GM23338 (cell line): ENCODE data around the gene CLASRP. TPM values are rescaled to one million over a fixed set of nuclear protein-coding genes. Genes with fewer than 3 reads are reported as not detected.

Experiments used
- ATAC-seq: fragments of 200-7000 bp; cut with Tn5 transposase; 3 replicates; pipeline ENCODE4 v1.9.1; 2020
- DNase-seq: peaks from one replicate; pipeline ENCODE4 v3.0.0-alpha.2; 2015; ENCODE audit warnings: low spot score
- H2AFZ ChIP-seq: fragments of 200-600 bp; sonication (generic); 2 replicates; pipeline ENCODE4 v1.8.0; 2016; ENCODE audit warnings: antibody characterized with exemption, mild to moderate bottlenecking, moderate library complexity
- H3F3A ChIP-seq: fragments of 200-600 bp; sonication (generic); replicated peaks from 2 replicates; pipeline ENCODE4 v1.8.0; 2017; ENCODE audit warnings: antibody characterized with exemption, mixed run types, low read depth
- H3K27ac ChIP-seq: fragments of 200-600 bp; sonication (generic); 2 replicates; pipeline ENCODE4 v1.6.1; 2016; ENCODE audit warnings: low read depth
- H3K27me3 ChIP-seq: fragments of 200-600 bp; sonication (generic); 2 replicates; pipeline ENCODE4 v1.8.0; 2016; ENCODE audit warnings: mild to moderate bottlenecking, mixed run types, moderate library complexity; ENCODE audit not compliant: insufficient read depth
- H3K36me3 ChIP-seq: fragments of 200-600 bp; sonication (generic); 2 replicates; pipeline ENCODE4 v1.8.0; 2016; ENCODE audit warnings: mild to moderate bottlenecking; ENCODE audit not compliant: insufficient read depth
- H3K4me1 ChIP-seq: fragments of 200-600 bp; sonication (generic); 2 replicates; pipeline ENCODE4 v1.8.0; 2016; ENCODE audit warnings: mild to moderate bottlenecking, moderate library complexity; ENCODE audit not compliant: insufficient read depth
- H3K4me2 ChIP-seq: fragments of 200-600 bp; sonication (generic); 2 replicates; pipeline ENCODE4 v1.7.1; 2017; ENCODE audit warnings: mixed run types
- H3K4me3 ChIP-seq: fragments of 200-600 bp; sonication (generic); 2 replicates; pipeline ENCODE4 v1.6.1; 2016; ENCODE audit warnings: mixed run types
- H3K79me2 ChIP-seq: fragments of 200-600 bp; sonication (generic); replicated peaks from 2 replicates; pipeline ENCODE4 v1.8.0; 2017; ENCODE audit warnings: mild to moderate bottlenecking; ENCODE audit not compliant: insufficient read depth
- H3K9me2 ChIP-seq: fragments of 200-600 bp; sonication (generic); 2 replicates; pipeline ENCODE4 v1.8.0; 2017; ENCODE audit not compliant: insufficient read depth
- H4K20me1 ChIP-seq: fragments of 200-600 bp; sonication (generic); replicated peaks from 2 replicates; pipeline ENCODE4 v1.8.0; 2017; ENCODE audit warnings: mild to moderate bottlenecking; ENCODE audit not compliant: insufficient read depth
- H3K27ac Mint-ChIP-seq: 2 replicates; pipeline ENCODE4 v1.8.0; 2020; ENCODE audit warnings: inconsistent platforms, mild to moderate bottlenecking, moderate library complexity, mixed read lengths
- H3K27me3 Mint-ChIP-seq: 3 replicates; pipeline ENCODE4 v1.8.0; 2022; ENCODE audit warnings: low read depth, mild to moderate bottlenecking, moderate library complexity, mixed read lengths, inconsistent platforms; ENCODE audit not compliant: insufficient read depth, poor library complexity
- H3K36me3 Mint-ChIP-seq: 3 replicates; pipeline ENCODE4 v1.8.0; 2021; ENCODE audit warnings: low read depth, mild to moderate bottlenecking, inconsistent platforms, moderate library complexity, mixed read lengths
- H3K4me1 Mint-ChIP-seq: 3 replicates; pipeline ENCODE4 v1.8.0; 2020; ENCODE audit warnings: mild to moderate bottlenecking, inconsistent platforms, mixed read lengths
- H3K4me3 Mint-ChIP-seq: 3 replicates; pipeline ENCODE4 v1.8.0; 2021; ENCODE audit warnings: moderate library complexity, mild to moderate bottlenecking, inconsistent platforms, mixed read lengths
- H3K9me3 Mint-ChIP-seq: 3 replicates; pipeline ENCODE4 v1.8.0; 2020; ENCODE audit warnings: moderate library complexity, mild to moderate bottlenecking, inconsistent platforms, mixed read lengths
- CREB1 ChIP-seq: fragments of 250-450 bp; sonication (Bioruptor Pico); IDR thresholded peaks from 2 replicates; pipeline ENCODE4 v1.5.0; 2020; ENCODE audit warnings: low read depth, mild to moderate bottlenecking, moderate library complexity
- EZH2 ChIP-seq: fragments of 200-600 bp; sonication (generic); IDR thresholded peaks from one replicate; pipeline ENCODE4 v1.8.0; 2017; ENCODE audit warnings: antibody characterized with exemption, mild to moderate bottlenecking, low read depth; ENCODE audit not compliant: unreplicated experiment
- EZH2phosphoT487 ChIP-seq: fragments of 200-600 bp; sonication (generic); IDR thresholded peaks from one replicate; pipeline ENCODE4 v1.8.1; 2018; ENCODE audit warnings: antibody characterized with exemption; ENCODE audit not compliant: unreplicated experiment
- JUNB ChIP-seq: IDR thresholded peaks from one replicate; pipeline ENCODE4 v1.6.1; 2016; ENCODE audit warnings: antibody characterized with exemption; ENCODE audit not compliant: unreplicated experiment
- NANOG ChIP-seq: IDR thresholded peaks from 2 replicates; pipeline ENCODE4 v1.6.1; 2016; ENCODE audit warnings: antibody characterized with exemption, borderline replicate concordance
- POLR2AphosphoS5 ChIP-seq: IDR thresholded peaks from 2 replicates; pipeline ENCODE4 v1.6.1; 2016; ENCODE audit warnings: antibody characterized with exemption, low read depth
- STAT1 ChIP-seq: IDR thresholded peaks from one replicate; pipeline ENCODE4 v1.6.1; 2016; ENCODE audit warnings: antibody characterized with exemption; ENCODE audit not compliant: unreplicated experiment
- ZNF331 ChIP-seq: fragments of 250-450 bp; sonication (Bioruptor Pico); IDR thresholded peaks from 2 replicates; pipeline ENCODE4 v1.5.0; 2020; ENCODE audit warnings: low read depth, mild to moderate bottlenecking, moderate library complexity
- polyA plus RNA-seq: library from polyadenylated mRNA; unstranded; fragments of >200 nt; fragmentation: Nextera tagmentation; extraction: Ambion mirVana; gene quantifications from 2 replicates; pipeline ENCODE4 v1.2.1, GENCODE V29; 2016
- total RNA-seq: library from RNA; depleted of rRNA; stranded (reverse); fragments of >200 nt; shearing (Covaris generic); gene quantifications from 2 replicates; pipeline ENCODE4 v1.2.3, GENCODE V29; 2014
- TF ChIP-seq, protein P1 (sequence below): fragments of 250-450 bp; sonication (Bioruptor Pico); IDR thresholded peaks from 2 replicates; pipeline ENCODE4 v1.5.0; 2020; ENCODE audit warnings: mild to moderate bottlenecking, moderate library complexity
- TF ChIP-seq, protein P2 (sequence below): IDR thresholded peaks from one replicate; pipeline ENCODE4 v1.6.1; 2018; ENCODE audit warnings: antibody characterized with exemption; ENCODE audit not compliant: unreplicated experiment
- TF ChIP-seq, protein P3 (sequence below): IDR thresholded peaks from 2 replicates; pipeline ENCODE4 v1.6.1; 2016; ENCODE audit warnings: antibody characterized with exemption
- TF ChIP-seq, protein P4 (sequence below), 2 experiments: fragments of 200-600 bp in 1 of 2; sonication (generic) in 1 of 2; conservative IDR thresholded peaks; 2 replicates each; pipeline versions ENCODE4 v1.5.1 to v1.6.1; 2016 to 2017; ENCODE audit warnings: antibody characterized with exemption in 2 of 2, low read depth in 2 of 2, mild to moderate bottlenecking in 2 of 2, moderate library complexity in 1 of 2

Gene CLASRP
- total and polyA plus RNA-seq, 2 experiments from 2014 or later, result 27.1 to 78.7 TPM

DNA sequence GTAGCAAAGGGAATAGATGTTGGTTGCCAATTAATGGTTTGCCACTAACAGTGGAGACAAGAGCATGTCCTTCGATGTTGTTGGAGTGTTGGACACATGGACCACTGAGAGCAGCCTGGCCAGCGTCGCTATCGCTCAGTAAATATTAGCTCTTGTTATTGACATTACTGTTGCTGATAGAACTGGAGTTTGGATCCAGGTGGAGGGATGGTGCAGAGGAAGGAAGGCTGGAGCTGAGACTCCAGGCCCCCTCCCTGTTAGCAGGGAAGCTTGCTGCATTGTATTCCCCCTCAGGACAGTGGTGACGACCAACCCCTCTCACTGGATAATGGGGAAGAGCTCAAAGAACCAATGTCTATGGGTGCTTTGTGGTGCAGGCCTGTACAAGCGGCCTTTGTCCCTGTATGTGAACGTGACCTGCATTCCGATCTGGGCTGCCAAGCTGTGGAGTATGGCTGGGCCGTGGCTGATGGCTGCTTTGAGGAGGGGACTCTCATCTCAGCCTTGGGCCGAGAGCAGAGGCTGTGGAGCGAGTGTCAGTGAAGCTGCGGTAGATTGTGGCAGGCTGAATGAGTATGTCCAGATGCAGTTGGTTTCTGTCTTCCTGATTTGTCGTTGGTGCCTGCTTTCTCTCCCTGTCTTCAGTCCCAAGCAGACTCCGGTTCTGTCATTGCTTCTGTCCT is 7.0 kb downstream of the CLASRP start:
- Mint-ChIP-seq H3K4me1 (no peaks in the 10 kb centered on the region), H3K4me3 (no peak overlapping the region), H3K36me3 (peaks cover 55% of the 10 kb centered on the region), H3K27ac (no peak overlapping the region), H3K27me3 (peaks cover 5% of the 10 kb centered on the region), H3K9me3 (no peaks in the 10 kb centered on the region)
- TF ChIP-seq, protein P1, sequence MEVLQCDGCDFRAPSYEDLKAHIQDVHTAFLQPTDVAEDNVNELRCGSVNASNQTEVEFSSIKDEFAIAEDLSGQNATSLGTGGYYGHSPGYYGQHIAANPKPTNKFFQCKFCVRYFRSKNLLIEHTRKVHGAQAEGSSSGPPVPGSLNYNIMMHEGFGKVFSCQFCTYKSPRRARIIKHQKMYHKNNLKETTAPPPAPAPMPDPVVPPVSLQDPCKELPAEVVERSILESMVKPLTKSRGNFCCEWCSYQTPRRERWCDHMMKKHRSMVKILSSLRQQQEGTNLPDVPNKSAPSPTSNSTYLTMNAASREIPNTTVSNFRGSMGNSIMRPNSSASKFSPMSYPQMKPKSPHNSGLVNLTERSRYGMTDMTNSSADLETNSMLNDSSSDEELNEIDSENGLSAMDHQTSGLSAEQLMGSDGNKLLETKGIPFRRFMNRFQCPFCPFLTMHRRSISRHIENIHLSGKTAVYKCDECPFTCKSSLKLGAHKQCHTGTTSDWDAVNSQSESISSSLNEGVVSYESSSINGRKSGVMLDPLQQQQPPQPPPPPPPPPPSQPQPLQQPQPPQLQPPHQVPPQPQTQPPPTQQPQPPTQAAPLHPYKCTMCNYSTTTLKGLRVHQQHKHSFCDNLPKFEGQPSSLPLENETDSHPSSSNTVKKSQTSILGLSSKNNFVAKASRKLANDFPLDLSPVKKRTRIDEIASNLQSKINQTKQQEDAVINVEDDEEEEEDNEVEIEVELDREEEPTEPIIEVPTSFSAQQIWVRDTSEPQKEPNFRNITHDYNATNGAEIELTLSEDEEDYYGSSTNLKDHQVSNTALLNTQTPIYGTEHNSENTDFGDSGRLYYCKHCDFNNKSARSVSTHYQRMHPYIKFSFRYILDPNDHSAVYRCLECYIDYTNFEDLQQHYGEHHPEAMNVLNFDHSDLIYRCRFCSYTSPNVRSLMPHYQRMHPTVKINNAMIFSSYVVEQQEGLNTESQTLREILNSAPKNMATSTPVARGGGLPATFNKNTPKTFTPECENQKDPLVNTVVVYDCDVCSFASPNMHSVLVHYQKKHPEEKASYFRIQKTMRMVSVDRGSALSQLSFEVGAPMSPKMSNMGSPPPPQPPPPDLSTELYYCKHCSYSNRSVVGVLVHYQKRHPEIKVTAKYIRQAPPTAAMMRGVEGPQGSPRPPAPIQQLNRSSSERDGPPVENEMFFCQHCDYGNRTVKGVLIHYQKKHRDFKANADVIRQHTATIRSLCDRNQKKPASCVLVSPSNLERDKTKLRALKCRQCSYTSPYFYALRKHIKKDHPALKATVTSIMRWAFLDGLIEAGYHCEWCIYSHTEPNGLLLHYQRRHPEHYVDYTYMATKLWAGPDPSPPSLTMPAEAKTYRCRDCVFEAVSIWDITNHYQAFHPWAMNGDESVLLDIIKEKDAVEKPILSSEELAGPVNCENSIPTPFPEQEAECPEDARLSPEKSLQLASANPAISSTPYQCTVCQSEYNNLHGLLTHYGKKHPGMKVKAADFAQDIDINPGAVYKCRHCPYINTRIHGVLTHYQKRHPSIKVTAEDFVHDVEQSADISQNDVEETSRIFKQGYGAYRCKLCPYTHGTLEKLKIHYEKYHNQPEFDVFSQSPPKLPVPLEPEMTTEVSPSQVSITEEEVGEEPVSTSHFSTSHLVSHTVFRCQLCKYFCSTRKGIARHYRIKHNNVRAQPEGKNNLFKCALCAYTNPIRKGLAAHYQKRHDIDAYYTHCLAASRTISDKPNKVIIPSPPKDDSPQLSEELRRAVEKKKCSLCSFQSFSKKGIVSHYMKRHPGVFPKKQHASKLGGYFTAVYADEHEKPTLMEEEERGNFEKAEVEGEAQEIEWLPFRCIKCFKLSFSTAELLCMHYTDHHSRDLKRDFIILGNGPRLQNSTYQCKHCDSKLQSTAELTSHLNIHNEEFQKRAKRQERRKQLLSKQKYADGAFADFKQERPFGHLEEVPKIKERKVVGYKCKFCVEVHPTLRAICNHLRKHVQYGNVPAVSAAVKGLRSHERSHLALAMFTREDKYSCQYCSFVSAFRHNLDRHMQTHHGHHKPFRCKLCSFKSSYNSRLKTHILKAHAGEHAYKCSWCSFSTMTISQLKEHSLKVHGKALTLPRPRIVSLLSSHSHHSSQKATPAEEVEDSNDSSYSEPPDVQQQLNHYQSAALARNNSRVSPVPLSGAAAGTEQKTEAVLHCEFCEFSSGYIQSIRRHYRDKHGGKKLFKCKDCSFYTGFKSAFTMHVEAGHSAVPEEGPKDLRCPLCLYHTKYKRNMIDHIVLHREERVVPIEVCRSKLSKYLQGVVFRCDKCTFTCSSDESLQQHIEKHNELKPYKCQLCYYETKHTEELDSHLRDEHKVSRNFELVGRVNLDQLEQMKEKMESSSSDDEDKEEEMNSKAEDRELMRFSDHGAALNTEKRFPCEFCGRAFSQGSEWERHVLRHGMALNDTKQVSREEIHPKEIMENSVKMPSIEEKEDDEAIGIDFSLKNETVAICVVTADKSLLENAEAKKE (CRISPR knock-in tag), result no peak
- TF ChIP-seq NANOG (no peak), EZH2phosphoT487 (no peak), EZH2 (no peak), ZNF331 (CRISPR knock-in tag) (no peak), CREB1 (CRISPR knock-in tag) (no peak), JUNB (no peak), POLR2AphosphoS5 (no peak), STAT1 (no peak)
- TF ChIP-seq, protein P2, sequence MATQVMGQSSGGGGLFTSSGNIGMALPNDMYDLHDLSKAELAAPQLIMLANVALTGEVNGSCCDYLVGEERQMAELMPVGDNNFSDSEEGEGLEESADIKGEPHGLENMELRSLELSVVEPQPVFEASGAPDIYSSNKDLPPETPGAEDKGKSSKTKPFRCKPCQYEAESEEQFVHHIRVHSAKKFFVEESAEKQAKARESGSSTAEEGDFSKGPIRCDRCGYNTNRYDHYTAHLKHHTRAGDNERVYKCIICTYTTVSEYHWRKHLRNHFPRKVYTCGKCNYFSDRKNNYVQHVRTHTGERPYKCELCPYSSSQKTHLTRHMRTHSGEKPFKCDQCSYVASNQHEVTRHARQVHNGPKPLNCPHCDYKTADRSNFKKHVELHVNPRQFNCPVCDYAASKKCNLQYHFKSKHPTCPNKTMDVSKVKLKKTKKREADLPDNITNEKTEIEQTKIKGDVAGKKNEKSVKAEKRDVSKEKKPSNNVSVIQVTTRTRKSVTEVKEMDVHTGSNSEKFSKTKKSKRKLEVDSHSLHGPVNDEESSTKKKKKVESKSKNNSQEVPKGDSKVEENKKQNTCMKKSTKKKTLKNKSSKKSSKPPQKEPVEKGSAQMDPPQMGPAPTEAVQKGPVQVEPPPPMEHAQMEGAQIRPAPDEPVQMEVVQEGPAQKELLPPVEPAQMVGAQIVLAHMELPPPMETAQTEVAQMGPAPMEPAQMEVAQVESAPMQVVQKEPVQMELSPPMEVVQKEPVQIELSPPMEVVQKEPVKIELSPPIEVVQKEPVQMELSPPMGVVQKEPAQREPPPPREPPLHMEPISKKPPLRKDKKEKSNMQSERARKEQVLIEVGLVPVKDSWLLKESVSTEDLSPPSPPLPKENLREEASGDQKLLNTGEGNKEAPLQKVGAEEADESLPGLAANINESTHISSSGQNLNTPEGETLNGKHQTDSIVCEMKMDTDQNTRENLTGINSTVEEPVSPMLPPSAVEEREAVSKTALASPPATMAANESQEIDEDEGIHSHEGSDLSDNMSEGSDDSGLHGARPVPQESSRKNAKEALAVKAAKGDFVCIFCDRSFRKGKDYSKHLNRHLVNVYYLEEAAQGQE, result no peak
- TF ChIP-seq, protein P3, sequence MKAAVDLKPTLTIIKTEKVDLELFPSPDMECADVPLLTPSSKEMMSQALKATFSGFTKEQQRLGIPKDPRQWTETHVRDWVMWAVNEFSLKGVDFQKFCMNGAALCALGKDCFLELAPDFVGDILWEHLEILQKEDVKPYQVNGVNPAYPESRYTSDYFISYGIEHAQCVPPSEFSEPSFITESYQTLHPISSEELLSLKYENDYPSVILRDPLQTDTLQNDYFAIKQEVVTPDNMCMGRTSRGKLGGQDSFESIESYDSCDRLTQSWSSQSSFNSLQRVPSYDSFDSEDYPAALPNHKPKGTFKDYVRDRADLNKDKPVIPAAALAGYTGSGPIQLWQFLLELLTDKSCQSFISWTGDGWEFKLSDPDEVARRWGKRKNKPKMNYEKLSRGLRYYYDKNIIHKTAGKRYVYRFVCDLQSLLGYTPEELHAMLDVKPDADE, result no peak
- TF ChIP-seq, protein P4, sequence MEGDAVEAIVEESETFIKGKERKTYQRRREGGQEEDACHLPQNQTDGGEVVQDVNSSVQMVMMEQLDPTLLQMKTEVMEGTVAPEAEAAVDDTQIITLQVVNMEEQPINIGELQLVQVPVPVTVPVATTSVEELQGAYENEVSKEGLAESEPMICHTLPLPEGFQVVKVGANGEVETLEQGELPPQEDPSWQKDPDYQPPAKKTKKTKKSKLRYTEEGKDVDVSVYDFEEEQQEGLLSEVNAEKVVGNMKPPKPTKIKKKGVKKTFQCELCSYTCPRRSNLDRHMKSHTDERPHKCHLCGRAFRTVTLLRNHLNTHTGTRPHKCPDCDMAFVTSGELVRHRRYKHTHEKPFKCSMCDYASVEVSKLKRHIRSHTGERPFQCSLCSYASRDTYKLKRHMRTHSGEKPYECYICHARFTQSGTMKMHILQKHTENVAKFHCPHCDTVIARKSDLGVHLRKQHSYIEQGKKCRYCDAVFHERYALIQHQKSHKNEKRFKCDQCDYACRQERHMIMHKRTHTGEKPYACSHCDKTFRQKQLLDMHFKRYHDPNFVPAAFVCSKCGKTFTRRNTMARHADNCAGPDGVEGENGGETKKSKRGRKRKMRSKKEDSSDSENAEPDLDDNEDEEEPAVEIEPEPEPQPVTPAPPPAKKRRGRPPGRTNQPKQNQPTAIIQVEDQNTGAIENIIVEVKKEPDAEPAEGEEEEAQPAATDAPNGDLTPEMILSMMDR (conservative IDR thresholded peaks at IDR 0.05; ENCODE audit: low read depth in 2 of 2), result no peak
- H2AFZ ChIP-seq, result no peak overlapping the region
- no peak for ATAC-seq
- H3K4me3 ChIP-seq, result no peak overlapping the region
- H3K27ac ChIP-seq, result no peak overlapping the region
- peaks cover 20% of the 10 kb centered on the region; the same call in 1 of the 2 replicates for H3K36me3 ChIP-seq
- H3K9me2 ChIP-seq, result no peaks in the 10 kb centered on the region
- no peak overlapping the region for H3K4me2 ChIP-seq
- DNase-seq, result no peak
- H3K79me2 ChIP-seq, result peaks cover 90% of the 10 kb centered on the region
- H3F3A ChIP-seq, result 0 out of 2 replicates have a peak, but pooled peaks cover 4% of the 10 kb centered on the region
- no peaks in the 10 kb centered on the region for H3K4me1 ChIP-seq
- H4K20me1 ChIP-seq, result peaks cover 48% of the 10 kb centered on the region
- no peaks in the 10 kb centered on the region for H3K27me3 ChIP-seq
